Measurements from ENCODE around the gene ISY1.

The ISY1 gene

DNA sequence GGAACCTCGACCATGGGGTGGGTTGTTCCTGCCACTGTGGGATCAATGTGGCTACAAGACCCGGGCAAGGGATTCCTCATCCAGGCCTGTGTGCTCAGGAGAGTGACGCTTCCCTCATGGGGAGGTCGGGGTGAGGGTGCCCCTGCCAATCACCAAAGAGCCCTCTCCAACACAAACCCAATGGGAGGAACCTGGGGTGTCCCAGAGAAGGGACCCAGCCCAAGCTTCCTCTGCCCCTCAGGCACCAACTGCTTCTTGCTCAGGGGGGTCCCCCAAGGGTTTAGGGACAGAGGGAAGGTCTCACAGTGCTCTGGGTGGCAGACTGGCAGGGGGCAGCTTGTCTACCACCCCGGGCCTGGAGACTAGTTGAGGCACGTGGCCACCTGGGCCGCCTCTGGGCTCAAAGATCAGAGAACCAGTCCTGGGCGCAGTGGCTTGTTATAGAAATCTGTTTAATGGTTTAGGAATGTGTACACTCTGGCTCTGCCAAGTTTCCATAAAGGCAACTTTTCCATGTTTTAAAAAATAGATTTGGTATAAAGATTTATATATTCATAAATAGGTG is 73.6 kb downstream of the ISY1 start:
- Histone ChIP-seq H4K8ac (ENCODE audit: low read depth, low read length) (no peak overlapping the region), H3K27me3 (ENCODE audit: control insufficient read depth in 3 of 3, insufficient read depth in 3 of 3, low read depth in 1 of 3, low read length in 3 of 3) (no peaks in the 10 kb centered on the region), H2AFZ (ENCODE audit: low read length) (no peak overlapping the region), H3K4me3 (ENCODE audit: low read length in 2 of 2) (no peak overlapping the region), H3K4me2 (ENCODE audit: insufficient read depth, low read length, poor library complexity, severe bottlenecking) (no peak overlapping the region), H3K9me3 (replicated peaks in 1 of 2; ENCODE audit: control insufficient read depth in 2 of 2, insufficient read depth in 1 of 2, low read depth in 1 of 2, low read length in 2 of 2) (no peaks in the 10 kb centered on the region), H3K9ac (ENCODE audit: low read depth, low read length, poor library complexity) (no peak overlapping the region), H2BK15ac (ENCODE audit: low read length) (no peak overlapping the region), H3K14ac (ENCODE audit: low read length) (no peak overlapping the region), H2BK5ac (ENCODE audit: low read length) (no peak overlapping the region), H3K79me1 (ENCODE audit: low read depth, low read length) (no peaks in the 10 kb centered on the region), H3K18ac (ENCODE audit: low read length) (peak overlapping the region; percentile 9), H3K36me3 (replicated peaks in 1 of 2; ENCODE audit: control insufficient read depth in 2 of 2, insufficient read depth in 2 of 2, low read length in 2 of 2) (peaks cover 0 to 12% of the 10 kb centered on the region in 2 donors), H4K91ac (ENCODE audit: low read depth, low read length, poor library complexity) (no peak overlapping the region), H2BK120ac (ENCODE audit: low read depth, low read length) (no peak overlapping the region), H3K4ac (ENCODE audit: low read length) (no peak overlapping the region), H2BK12ac (ENCODE audit: low read length) (no peak overlapping the region), H2AK5ac (ENCODE audit: low read depth, low read length) (peak overlapping the region; percentile 57), H3K4me1 (ENCODE audit: control insufficient read depth in 2 of 2, insufficient read depth in 1 of 2, low read depth in 1 of 2, low read length in 2 of 2) (no peaks in the 10 kb centered on the region), H3K23ac (ENCODE audit: low read depth, low read length, poor library complexity) (no peak overlapping the region), H3K27ac (replicated peaks; ENCODE audit: low read length) (no peak overlapping the region)
- DNase-seq (ENCODE audit: low spot score): no peak
- WGBS, 2 donors (ENCODE audit: extremely low coverage in 2 of 2, insufficient read length in 2 of 2, insufficient replicate concordance in 1 of 2): no CpG with 5 or more reads among the region's 8 CpGs

DNA sequence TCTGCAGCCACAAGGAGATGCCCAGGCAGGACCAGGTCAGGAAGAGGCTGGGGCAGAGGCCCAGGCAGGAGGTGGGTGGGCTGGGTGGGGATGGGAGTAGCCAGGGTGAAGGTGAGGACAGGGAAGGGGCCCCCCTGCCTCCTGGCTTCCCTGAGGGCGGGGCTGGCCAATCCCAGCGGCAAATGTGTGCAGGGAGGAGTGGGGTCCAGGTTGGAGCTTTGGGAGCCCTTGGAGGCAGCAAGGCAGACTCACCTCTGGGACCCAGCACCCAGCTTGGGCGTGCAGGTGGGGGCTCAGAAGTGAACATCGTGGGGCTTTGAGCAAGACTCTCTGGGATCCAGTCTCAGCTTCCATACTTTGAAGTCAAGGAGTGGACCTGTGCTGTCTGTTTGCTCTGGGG is 75.0 kb downstream of the ISY1 start:
- Histone ChIP-seq H3K9ac (ENCODE audit: low read depth, low read length, poor library complexity) (no peak overlapping the region), H3K4ac (ENCODE audit: low read length) (no peak overlapping the region), H3K18ac (ENCODE audit: low read length) (peak overlapping the region; percentile 17), H2BK5ac (ENCODE audit: low read length) (no peak overlapping the region), H3K27ac (replicated peaks; ENCODE audit: low read length) (no peak overlapping the region), H3K4me2 (ENCODE audit: insufficient read depth, low read length, poor library complexity, severe bottlenecking) (no peak overlapping the region), H2AFZ (ENCODE audit: low read length) (no peak overlapping the region), H3K27me3 (ENCODE audit: control insufficient read depth in 3 of 3, insufficient read depth in 3 of 3, low read depth in 1 of 3, low read length in 3 of 3) (no peaks in the 10 kb centered on the region), H3K9me3 (replicated peaks in 1 of 2; ENCODE audit: control insufficient read depth in 2 of 2, insufficient read depth in 1 of 2, low read depth in 1 of 2, low read length in 2 of 2) (no peaks in the 10 kb centered on the region), H2AK5ac (ENCODE audit: low read depth, low read length) (no peak overlapping the region), H3K79me1 (ENCODE audit: low read depth, low read length) (no peaks in the 10 kb centered on the region), H3K14ac (ENCODE audit: low read length) (no peak overlapping the region), H3K36me3 (replicated peaks in 1 of 2; ENCODE audit: control insufficient read depth in 2 of 2, insufficient read depth in 2 of 2, low read length in 2 of 2) (no peaks in the 10 kb centered on the region), H4K91ac (ENCODE audit: low read depth, low read length, poor library complexity) (no peak overlapping the region), H2BK120ac (ENCODE audit: low read depth, low read length) (no peak overlapping the region), H3K23ac (ENCODE audit: low read depth, low read length, poor library complexity) (no peak overlapping the region), H4K8ac (ENCODE audit: low read depth, low read length) (no peak overlapping the region), H3K4me1 (ENCODE audit: control insufficient read depth in 2 of 2, insufficient read depth in 1 of 2, low read depth in 1 of 2, low read length in 2 of 2) (no peaks in the 10 kb centered on the region), H3K4me3 (ENCODE audit: low read length in 2 of 2) (no peak overlapping the region), H2BK12ac (ENCODE audit: low read length) (no peak overlapping the region), H2BK15ac (ENCODE audit: low read length) (no peak overlapping the region)
- DNase-seq (ENCODE audit: low spot score): no peak
- WGBS, 2 donors (ENCODE audit: extremely low coverage in 2 of 2, insufficient read length in 2 of 2, insufficient replicate concordance in 1 of 2): no CpG with 5 or more reads among the region's 4 CpGs

DNA sequence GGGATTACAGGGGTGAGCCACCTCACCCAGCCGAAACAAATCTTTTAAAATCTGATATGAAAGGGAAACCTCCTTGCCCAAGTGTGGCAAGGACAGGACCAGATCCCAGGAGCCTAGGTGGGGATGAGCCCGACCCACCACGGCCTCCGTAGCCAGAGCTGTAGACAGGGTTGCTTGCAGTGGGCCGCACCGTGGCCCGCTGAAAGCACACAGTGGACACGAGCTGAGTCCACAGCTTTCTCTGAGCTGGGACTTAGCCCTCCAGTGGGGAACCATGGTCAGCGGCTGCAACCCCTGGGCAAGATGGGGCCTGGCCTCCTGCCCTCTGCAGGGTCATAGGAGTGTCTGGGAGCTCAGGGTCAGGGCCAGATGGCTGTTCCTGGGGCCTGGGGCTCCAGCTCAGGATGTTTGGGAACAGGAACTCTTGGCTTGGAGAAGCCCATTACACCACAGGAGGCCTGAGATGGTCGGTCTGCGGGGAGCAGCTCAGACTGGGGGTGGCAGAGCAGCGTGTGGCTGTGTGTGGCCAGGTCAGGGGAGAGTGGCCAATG is 75.6 kb downstream of the ISY1 start:
- Histone ChIP-seq H3K4me1 (ENCODE audit: control insufficient read depth in 2 of 2, insufficient read depth in 1 of 2, low read depth in 1 of 2, low read length in 2 of 2) (no peaks in the 10 kb centered on the region), H3K27ac (replicated peaks; ENCODE audit: low read length) (no peak overlapping the region), H2BK120ac (ENCODE audit: low read depth, low read length) (no peak overlapping the region), H3K79me1 (ENCODE audit: low read depth, low read length) (no peaks in the 10 kb centered on the region), H3K4me2 (ENCODE audit: insufficient read depth, low read length, poor library complexity, severe bottlenecking) (no peak overlapping the region), H2BK12ac (ENCODE audit: low read length) (no peak overlapping the region), H3K4ac (ENCODE audit: low read length) (no peak overlapping the region), H2BK5ac (ENCODE audit: low read length) (no peak overlapping the region), H3K36me3 (replicated peaks in 1 of 2; ENCODE audit: control insufficient read depth in 2 of 2, insufficient read depth in 2 of 2, low read length in 2 of 2) (no peaks in the 10 kb centered on the region), H2AK5ac (ENCODE audit: low read depth, low read length) (no peak overlapping the region), H3K14ac (ENCODE audit: low read length) (no peak overlapping the region), H3K4me3 (ENCODE audit: low read length in 2 of 2) (no peak overlapping the region), H4K8ac (ENCODE audit: low read depth, low read length) (no peak overlapping the region), H2AFZ (ENCODE audit: low read length) (no peak overlapping the region), H2BK15ac (ENCODE audit: low read length) (peak overlapping the region; percentile 45), H3K9ac (ENCODE audit: low read depth, low read length, poor library complexity) (no peak overlapping the region), H3K9me3 (replicated peaks in 1 of 2; ENCODE audit: control insufficient read depth in 2 of 2, insufficient read depth in 1 of 2, low read depth in 1 of 2, low read length in 2 of 2) (no peaks in the 10 kb centered on the region), H3K27me3 (ENCODE audit: control insufficient read depth in 3 of 3, insufficient read depth in 3 of 3, low read depth in 1 of 3, low read length in 3 of 3) (no peaks in the 10 kb centered on the region), H3K23ac (ENCODE audit: low read depth, low read length, poor library complexity) (no peak overlapping the region), H3K18ac (ENCODE audit: low read length) (peak overlapping the region; percentile 35), H4K91ac (ENCODE audit: low read depth, low read length, poor library complexity) (no peak overlapping the region)
- DNase-seq (ENCODE audit: low spot score): no peak
- WGBS, 2 donors (ENCODE audit: extremely low coverage in 2 of 2, insufficient read length in 2 of 2, insufficient replicate concordance in 1 of 2): no CpG with 5 or more reads among the region's 12 CpGs

DNA sequence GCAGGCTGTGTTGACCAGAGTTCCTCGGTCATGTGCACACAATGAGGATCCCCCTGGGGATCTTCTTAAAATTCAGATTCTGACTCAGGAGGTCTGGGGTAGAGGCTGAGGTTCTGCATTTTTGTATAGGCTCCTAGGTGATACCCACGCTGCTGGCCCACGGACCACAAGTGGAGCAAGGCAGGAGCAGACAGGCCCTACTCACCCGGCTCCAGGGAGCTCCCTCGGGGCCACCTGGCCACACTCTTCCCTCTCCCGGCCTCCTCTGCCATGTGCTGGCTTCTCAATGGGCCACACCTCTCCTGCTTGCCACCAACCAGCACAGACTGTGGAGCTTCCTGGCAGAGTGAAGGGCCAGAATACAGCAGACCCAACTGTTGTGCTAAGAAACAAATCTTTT is 76.4 kb downstream of the ISY1 start:
- Histone ChIP-seq H3K9ac (ENCODE audit: low read depth, low read length, poor library complexity) (no peak overlapping the region), H3K4me1 (ENCODE audit: control insufficient read depth in 2 of 2, insufficient read depth in 1 of 2, low read depth in 1 of 2, low read length in 2 of 2) (no peaks in the 10 kb centered on the region), H3K36me3 (replicated peaks in 1 of 2; ENCODE audit: control insufficient read depth in 2 of 2, insufficient read depth in 2 of 2, low read length in 2 of 2) (no peaks in the 10 kb centered on the region), H4K8ac (ENCODE audit: low read depth, low read length) (no peak overlapping the region), H2BK15ac (ENCODE audit: low read length) (no peak overlapping the region), H2AFZ (ENCODE audit: low read length) (peak overlapping the region; percentile 24), H3K23ac (ENCODE audit: low read depth, low read length, poor library complexity) (no peak overlapping the region), H3K79me1 (ENCODE audit: low read depth, low read length) (no peaks in the 10 kb centered on the region), H2BK120ac (ENCODE audit: low read depth, low read length) (no peak overlapping the region), H2BK5ac (ENCODE audit: low read length) (no peak overlapping the region), H2BK12ac (ENCODE audit: low read length) (peak overlapping the region; percentile 58), H3K4me3 (ENCODE audit: low read length in 2 of 2) (no peak overlapping the region), H2AK5ac (ENCODE audit: low read depth, low read length) (no peak overlapping the region), H3K4me2 (ENCODE audit: insufficient read depth, low read length, poor library complexity, severe bottlenecking) (no peak overlapping the region), H4K91ac (ENCODE audit: low read depth, low read length, poor library complexity) (no peak overlapping the region), H3K18ac (ENCODE audit: low read length) (no peak overlapping the region), H3K4ac (ENCODE audit: low read length) (no peak overlapping the region), H3K9me3 (replicated peaks in 1 of 2; ENCODE audit: control insufficient read depth in 2 of 2, insufficient read depth in 1 of 2, low read depth in 1 of 2, low read length in 2 of 2) (no peaks in the 10 kb centered on the region), H3K27ac (replicated peaks; ENCODE audit: low read length) (no peak overlapping the region), H3K27me3 (ENCODE audit: control insufficient read depth in 3 of 3, insufficient read depth in 3 of 3, low read depth in 1 of 3, low read length in 3 of 3) (no peaks in the 10 kb centered on the region), H3K14ac (ENCODE audit: low read length) (no peak overlapping the region)
- DNase-seq (ENCODE audit: low spot score): no peak
- WGBS, 2 donors (ENCODE audit: extremely low coverage in 2 of 2, insufficient read length in 2 of 2, insufficient replicate concordance in 1 of 2): no CpG with 5 or more reads among the region's 6 CpGs
